ENCODE results near the gene KDELR1.

The KDELR1 gene

GRCh38 chr19:48370955-48371354, 20.4 kb downstream of the KDELR1 start:
- no peaks in the 10 kb centered on the region for H3K9me3 ChIP-seq (ENCODE audit: insufficient read depth, low read length)
- DNase-seq (ENCODE audit: low read depth, low spot score): no peak
- H3K9ac ChIP-seq (ENCODE audit: insufficient read length, low read depth): no peak overlapping the region
- no peaks in the 10 kb centered on the region for H3K36me3 ChIP-seq (ENCODE audit: insufficient read depth, insufficient read length, low read length)
- no peak overlapping the region for H3K4me3 ChIP-seq (ENCODE audit: insufficient read length, low read depth)
- no peak for TF ChIP-seq YY1 (IDR thresholded peaks at IDR 0.05; ENCODE audit: insufficient read depth, insufficient read length)
- TF ChIP-seq ZNF274 (IDR thresholded peaks at IDR 0.05; ENCODE audit: low read depth, low read length): no peak
- no peak for TF ChIP-seq SUZ12 (IDR thresholded peaks at IDR 0.05; ENCODE audit: extremely low read depth, insufficient read depth, insufficient read length)
- H3K27me3 ChIP-seq (ENCODE audit: insufficient read depth, insufficient read length): no peaks in the 10 kb centered on the region
- peaks cover 6% of the 10 kb centered on the region for H3K4me1 ChIP-seq (ENCODE audit: insufficient read depth, insufficient read length)

- Histone ChIP-seq H3K9ac (ENCODE audit: insufficient read length, low read depth) (no peak overlapping the region), H3K4me3 (ENCODE audit: insufficient read length, low read depth) (no peak overlapping the region), H3K9me3 (ENCODE audit: insufficient read depth, low read length) (peaks cover 6% of the 10 kb centered on the region; the same call in 1 of the 2 replicates), H3K36me3 (ENCODE audit: insufficient read depth, insufficient read length, low read length) (no peaks in the 10 kb centered on the region), H3K4me1 (ENCODE audit: insufficient read depth, insufficient read length) (peaks cover 6% of the 10 kb centered on the region), H3K27me3 (ENCODE audit: insufficient read depth, insufficient read length) (peaks cover 8% of the 10 kb centered on the region)
- no peak for TF ChIP-seq ZNF274 (IDR thresholded peaks at IDR 0.05; ENCODE audit: low read depth, low read length)
- TF ChIP-seq SUZ12 (IDR thresholded peaks at IDR 0.05; ENCODE audit: extremely low read depth, insufficient read depth, insufficient read length): no peak
- no peak for TF ChIP-seq YY1 (IDR thresholded peaks at IDR 0.05; ENCODE audit: insufficient read depth, insufficient read length)
- no peak for DNase-seq (ENCODE audit: low read depth, low spot score)
These were observed 22.4 kb downstream of the KDELR1 start for GRCh38 chr19:48368936-48369335.

GRCh38 chr19:48367855-48368254, 23.5 kb downstream of the KDELR1 start:
- H3K9ac ChIP-seq (ENCODE audit: insufficient read length, low read depth): no peak overlapping the region
- peaks cover 2% of the 10 kb centered on the region for H3K4me1 ChIP-seq (ENCODE audit: insufficient read depth, insufficient read length)
- no peak overlapping the region for H3K4me3 ChIP-seq (ENCODE audit: insufficient read length, low read depth)
- TF ChIP-seq ZNF274 (IDR thresholded peaks at IDR 0.05; ENCODE audit: low read depth, low read length) (no peak), SUZ12 (IDR thresholded peaks at IDR 0.05; ENCODE audit: extremely low read depth, insufficient read depth, insufficient read length) (no peak), YY1 (IDR thresholded peaks at IDR 0.05; ENCODE audit: insufficient read depth, insufficient read length) (no peak)
- H3K27me3 ChIP-seq (ENCODE audit: insufficient read depth, insufficient read length): peaks cover 8% of the 10 kb centered on the region
- H3K36me3 ChIP-seq (ENCODE audit: insufficient read depth, insufficient read length, low read length): no peaks in the 10 kb centered on the region
- peaks cover 6% of the 10 kb centered on the region; the same call in 1 of the 2 replicates for H3K9me3 ChIP-seq (ENCODE audit: insufficient read depth, low read length)
- DNase-seq (ENCODE audit: low read depth, low spot score): no peak

GRCh38 chr19:48365602-48366001, 25.7 kb downstream of the KDELR1 start:
- TF ChIP-seq ZNF274 (IDR thresholded peaks at IDR 0.05; ENCODE audit: low read depth, low read length) (no peak), SUZ12 (IDR thresholded peaks at IDR 0.05; ENCODE audit: extremely low read depth, insufficient read depth, insufficient read length) (no peak), YY1 (IDR thresholded peaks at IDR 0.05; ENCODE audit: insufficient read depth, insufficient read length) (no peak)
- Histone ChIP-seq H3K4me3 (ENCODE audit: insufficient read length, low read depth) (no peak overlapping the region), H3K9ac (ENCODE audit: insufficient read length, low read depth) (no peak overlapping the region)

GRCh38 chr19:48364598-48365348, 26.6 kb downstream of the KDELR1 start:
- peaks cover 2% of the 10 kb centered on the region for H3K4me1 ChIP-seq (ENCODE audit: insufficient read depth, insufficient read length)

More at GRCh38 chr19:48365602-48366001, 25.7 kb downstream of the KDELR1 start:
- H3K9me3 ChIP-seq (ENCODE audit: insufficient read depth, low read length): peaks cover 6% of the 10 kb centered on the region; the same call in 1 of the 2 replicates
- no peak for DNase-seq (ENCODE audit: low read depth, low spot score)
- H3K4me1 ChIP-seq (ENCODE audit: insufficient read depth, insufficient read length): peaks cover 2% of the 10 kb centered on the region
- peaks cover 8% of the 10 kb centered on the region for H3K27me3 ChIP-seq (ENCODE audit: insufficient read depth, insufficient read length)
- H3K36me3 ChIP-seq (ENCODE audit: insufficient read depth, insufficient read length, low read length): no peaks in the 10 kb centered on the region

GRCh38 chr19:48363810-48364597, 27.3 kb downstream of the KDELR1 start, which contains the start of the genes SYNGR4 and TMEM143:
TSS of gene SYNGR4 (plus strand) at chr19:48364367. CDS start at chr19:48365843, 1,476 bp downstream.
TSS of gene TMEM143 (minus strand) at chr19:48363940. CDS start at chr19:48363920, 20 bp downstream.
- peak; percentile 97 for DNase-seq (ENCODE audit: low read depth, low spot score)
- TF ChIP-seq SUZ12 (IDR thresholded peaks at IDR 0.05; ENCODE audit: extremely low read depth, insufficient read depth, insufficient read length) (no peak), YY1 (IDR thresholded peaks at IDR 0.05; ENCODE audit: insufficient read depth, insufficient read length) (no peak), ZNF274 (IDR thresholded peaks at IDR 0.05; ENCODE audit: low read depth, low read length) (no peak)
- peak within 1 kb of the TSS; percentile 93 for H3K9ac ChIP-seq (ENCODE audit: insufficient read length, low read depth)
- peaks cover 6% of the 10 kb centered on the region; the same call in 1 of the 2 replicates for H3K9me3 ChIP-seq (ENCODE audit: insufficient read depth, low read length)
- H3K4me1 ChIP-seq (ENCODE audit: insufficient read depth, insufficient read length): no peaks in the 10 kb centered on the region
- peak within 1 kb of the TSS; percentile 75 for H3K4me3 ChIP-seq (ENCODE audit: insufficient read length, low read depth)
- H3K36me3 ChIP-seq (ENCODE audit: insufficient read depth, insufficient read length, low read length): no peaks in the 10 kb centered on the region
- H3K27me3 ChIP-seq (ENCODE audit: insufficient read depth, insufficient read length): peaks cover 8% of the 10 kb centered on the region

More at GRCh38 chr19:48364598-48365348, 26.6 kb downstream of the KDELR1 start:
- H3K9me3 ChIP-seq (ENCODE audit: insufficient read depth, low read length): peaks cover 6% of the 10 kb centered on the region; the same call in 1 of the 2 replicates
- no peak overlapping the region for H3K9ac ChIP-seq (ENCODE audit: insufficient read length, low read depth)
- H3K27me3 ChIP-seq (ENCODE audit: insufficient read depth, insufficient read length): peaks cover 8% of the 10 kb centered on the region
- TF ChIP-seq SUZ12 (IDR thresholded peaks at IDR 0.05; ENCODE audit: extremely low read depth, insufficient read depth, insufficient read length) (no peak), YY1 (IDR thresholded peaks at IDR 0.05; ENCODE audit: insufficient read depth, insufficient read length) (no peak), ZNF274 (IDR thresholded peaks at IDR 0.05; ENCODE audit: low read depth, low read length) (no peak)
- DNase-seq (ENCODE audit: low read depth, low spot score): no peak
- H3K4me3 ChIP-seq (ENCODE audit: insufficient read length, low read depth): no peak overlapping the region
- H3K36me3 ChIP-seq (ENCODE audit: insufficient read depth, insufficient read length, low read length): no peaks in the 10 kb centered on the region

GRCh38 chr19:48363500-48363809, 27.9 kb downstream of the KDELR1 start:
- Histone ChIP-seq H3K9ac (ENCODE audit: insufficient read length, low read depth) (peak overlapping the region; percentile 93), H3K36me3 (ENCODE audit: insufficient read depth, insufficient read length, low read length) (no peaks in the 10 kb centered on the region)
- DNase-seq (ENCODE audit: low read depth, low spot score): no peak

More at GRCh38 chr19:48363500-48363809, 27.9 kb downstream of the KDELR1 start:
- Histone ChIP-seq H3K4me1 (ENCODE audit: insufficient read depth, insufficient read length) (no peaks in the 10 kb centered on the region), H3K9me3 (ENCODE audit: insufficient read depth, low read length) (peaks cover 6% of the 10 kb centered on the region; the same call in 1 of the 2 replicates), H3K4me3 (ENCODE audit: insufficient read length, low read depth) (peak overlapping the region; percentile 75), H3K27me3 (ENCODE audit: insufficient read depth, insufficient read length) (peaks cover 8% of the 10 kb centered on the region)
- TF ChIP-seq SUZ12 (IDR thresholded peaks at IDR 0.05; ENCODE audit: extremely low read depth, insufficient read depth, insufficient read length) (no peak), ZNF274 (IDR thresholded peaks at IDR 0.05; ENCODE audit: low read depth, low read length) (no peak), YY1 (IDR thresholded peaks at IDR 0.05; ENCODE audit: insufficient read depth, insufficient read length) (no peak)
